ENCODE results near the gene RCE1.
"Not testable (repeated sequence)": the region's sequence is repeated elsewhere in the genome, so short reads cannot be mapped to it uniquely, and the experiment has no call there.

Gene RCE1

DNA sequence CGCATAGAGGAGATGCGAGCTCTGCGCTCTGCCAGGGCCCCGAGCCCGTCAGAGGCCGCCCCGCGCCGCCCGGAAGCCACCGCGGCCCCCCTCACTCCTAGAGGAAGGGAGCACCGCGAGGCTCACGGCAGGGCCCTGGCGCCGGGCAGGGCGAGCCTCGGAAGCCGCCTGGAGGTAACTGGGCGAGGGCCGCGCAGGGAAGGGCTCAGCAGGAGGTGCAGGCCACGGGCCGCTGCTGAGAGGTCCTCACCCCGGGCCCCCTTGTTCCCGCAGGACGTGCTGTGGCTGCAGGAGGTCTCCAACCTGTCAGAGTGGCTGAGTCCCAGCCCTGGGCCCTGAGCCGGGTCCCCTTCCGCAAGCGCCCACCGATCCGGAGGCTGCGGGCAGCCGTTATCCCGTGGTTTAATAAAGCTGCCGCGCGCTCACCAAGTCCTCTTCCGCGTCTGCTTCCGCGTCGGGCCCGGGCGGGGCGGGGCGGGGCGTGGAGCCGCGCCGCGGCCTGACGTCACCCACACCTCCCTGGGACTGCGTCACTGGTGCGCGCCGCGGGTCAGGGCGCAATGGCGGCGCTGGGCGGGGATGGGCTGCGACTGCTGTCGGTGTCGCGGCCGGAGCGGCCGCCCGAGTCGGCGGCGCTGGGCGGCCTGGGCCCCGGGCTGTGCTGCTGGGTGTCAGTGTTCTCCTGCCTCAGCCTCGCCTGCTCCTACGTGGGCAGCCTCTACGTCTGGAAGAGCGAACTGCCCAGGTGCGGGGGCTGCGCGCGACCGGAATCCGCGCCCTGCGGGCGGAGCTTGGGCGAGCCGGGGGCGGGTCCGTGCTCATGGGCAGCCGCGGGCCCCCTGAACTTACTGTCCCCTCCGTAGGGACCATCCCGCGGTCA, at the start of gene RCE1:
Gene RCE1, plus strand, starts transcription at position 546 of the 880 bp plus-strand sequence. Its CDS starts 15 bp downstream, at position 561.
- DNase-seq = peak; percentile 81

GRCh38 chr11:66799815-66800214, 43.4 kb upstream of the RCE1 start:
- not testable (repeated sequence) for DNase-seq

GRCh38 chr11:66800720-66801428, 42.4 kb upstream of the RCE1 start:
- no peak for DNase-seq

DNA sequence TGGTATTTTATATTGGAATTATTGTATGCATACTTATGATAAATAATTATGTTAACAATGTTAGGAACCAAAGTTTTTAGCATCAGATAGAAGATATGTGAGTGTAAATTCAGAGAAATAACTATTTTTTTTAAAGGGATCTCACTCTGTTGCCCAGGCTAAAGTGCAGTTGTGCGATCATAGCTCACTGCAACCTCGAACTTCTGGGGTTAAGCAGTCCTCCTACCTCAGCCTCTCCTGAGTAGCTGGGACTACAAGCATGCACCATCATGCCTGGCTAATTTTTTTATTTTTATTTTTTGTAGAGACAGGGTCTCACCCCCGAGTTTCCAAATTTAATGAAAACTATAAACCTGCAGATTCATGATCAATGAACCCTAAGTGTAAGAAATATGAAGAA, 33.6 kb upstream of the RCE1 start:
- DNase-seq = no peak

GRCh38 chr11:66810576-66811185, 32.6 kb upstream of the RCE1 start:
- DNase-seq = no peak

DNA sequence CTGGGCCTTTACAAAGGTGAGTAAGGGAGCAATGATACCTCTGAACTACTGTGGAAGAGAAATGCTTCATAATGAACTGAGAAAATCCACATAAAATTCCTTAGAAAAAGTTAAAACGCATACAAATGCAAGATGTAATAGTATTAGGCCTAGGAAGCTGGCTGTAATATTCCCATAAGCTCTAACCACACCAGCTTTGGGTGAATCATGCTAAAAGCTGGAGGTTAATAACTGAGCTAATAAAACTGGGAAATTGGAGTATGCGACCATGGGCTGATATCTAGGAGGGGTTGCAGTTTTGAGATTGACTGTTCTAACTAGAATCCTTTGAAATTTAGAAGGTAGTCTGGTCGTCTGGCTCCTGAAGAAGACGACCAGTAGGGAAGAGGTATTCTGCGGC, 28.6 kb upstream of the RCE1 start:
- no peak for DNase-seq

GRCh38 chr11:66815646-66816045, 27.6 kb upstream of the RCE1 start:
- DNase-seq = no peak

- no peak for DNase-seq
Measured at GRCh38 chr11:66818231-66818955, 24.8 kb upstream of the RCE1 start.

DNA sequence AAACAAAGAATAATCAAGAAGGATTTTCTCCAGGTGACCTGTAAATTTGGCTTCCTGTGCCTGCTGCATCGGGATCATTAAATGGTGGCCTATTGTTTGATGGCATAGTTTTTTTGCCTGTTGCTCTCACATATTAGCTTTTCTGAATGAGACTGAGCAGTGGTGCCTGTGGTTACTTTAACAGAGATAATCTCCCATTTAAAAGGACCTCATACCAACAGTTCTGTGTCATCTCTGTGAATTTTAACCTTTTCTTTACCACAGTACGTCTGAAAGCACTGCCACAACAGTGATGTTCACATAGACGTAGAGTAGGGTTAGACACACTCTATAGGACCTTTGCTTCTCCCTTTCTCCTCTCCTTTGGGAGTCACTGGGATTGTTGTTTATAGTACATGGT, 22.9 kb upstream of the RCE1 start:
- DNase-seq = no peak

GRCh38 chr11:66820901-66821300, 22.3 kb upstream of the RCE1 start:
- DNase-seq = no peak

DNA sequence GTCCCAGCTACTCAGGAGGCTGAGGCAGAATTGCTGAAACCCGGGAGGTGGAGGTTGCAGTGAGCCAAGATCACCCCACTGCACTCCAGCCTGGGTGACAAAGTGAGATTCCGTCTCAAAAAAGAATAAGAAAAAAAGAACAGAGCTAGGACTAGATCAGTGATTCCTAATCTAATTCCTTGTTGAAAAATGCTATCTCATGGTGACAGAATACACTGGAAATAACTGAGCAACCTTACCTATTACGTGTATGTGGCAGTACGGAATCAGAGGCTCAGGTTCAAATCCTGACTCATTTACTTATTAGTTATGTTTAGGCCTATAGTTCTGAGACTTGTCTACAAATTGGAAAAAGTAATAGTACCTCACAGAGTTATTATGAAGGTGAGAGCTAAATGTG, 19.5 kb upstream of the RCE1 start:
- no peak for DNase-seq

DNA sequence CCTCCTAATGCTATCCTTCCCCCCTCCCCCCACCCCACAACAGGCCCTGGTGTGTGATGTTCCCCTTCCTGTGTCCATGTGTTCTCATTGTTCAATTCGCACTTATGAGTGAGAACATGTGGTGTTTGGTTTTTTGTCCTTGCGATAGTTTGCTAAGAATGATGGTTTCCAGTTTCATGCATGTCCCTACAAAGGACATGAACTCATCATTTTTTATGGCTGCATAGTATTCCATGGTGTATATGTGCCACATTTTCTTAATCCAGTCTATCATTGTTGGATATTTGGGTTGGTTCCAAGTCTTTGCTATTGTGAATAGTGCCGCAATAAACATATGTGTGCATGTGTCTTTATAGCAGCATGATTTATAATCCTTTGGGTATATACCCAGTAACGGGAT, 18.7 kb upstream of the RCE1 start:
- not testable (repeated sequence) for DNase-seq

DNA sequence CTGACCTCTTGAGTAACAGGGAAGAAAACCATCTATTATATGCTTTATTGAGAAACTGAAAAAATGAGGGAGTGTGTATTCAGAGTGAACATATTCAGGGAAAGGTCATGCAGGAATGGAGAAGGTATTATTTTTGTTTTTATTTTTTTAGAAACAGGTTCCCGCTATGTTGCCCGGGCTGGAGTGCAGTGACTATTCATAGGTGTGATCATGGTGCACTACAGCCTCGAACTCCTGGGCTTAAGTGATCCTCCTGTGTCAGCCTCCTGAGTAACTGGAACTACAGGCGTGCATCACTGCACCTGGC, 8.7 kb upstream of the RCE1 start:
- DNase-seq = no peak

- DNase-seq = no peak
Measured at GRCh38 chr11:66834943-66835342, 8.3 kb upstream of the RCE1 start.

- DNase-seq = no peak
Measured at GRCh38 chr11:66835768-66836405, 7.4 kb upstream of the RCE1 start.

GRCh38 chr11:66840317-66841091, 2.7 kb upstream of the RCE1 start:
- no peak for DNase-seq

DNA sequence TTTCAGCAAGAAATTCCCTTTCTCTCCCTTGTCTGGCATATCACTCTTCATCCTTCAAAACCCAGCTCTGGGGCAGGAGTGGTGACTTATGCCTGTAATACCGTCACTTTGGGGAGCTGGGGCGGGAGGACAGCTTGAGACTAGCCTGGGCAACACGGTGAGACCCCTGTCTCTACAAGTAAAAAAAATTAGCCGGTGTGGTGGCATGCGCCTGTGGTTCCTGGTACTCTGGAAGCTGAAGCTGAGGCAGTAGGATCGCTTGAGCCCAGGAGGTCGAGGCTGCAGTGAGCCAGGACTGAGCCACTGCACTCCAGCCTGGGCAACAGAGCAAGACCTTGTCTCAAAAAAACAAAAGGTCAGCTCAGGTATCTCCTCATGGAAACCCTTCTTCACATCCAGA, 1.4 kb upstream of the RCE1 start:
- no peak for DNase-seq

- peak; percentile 26 for DNase-seq
Measured at GRCh38 chr11:66842501-66842895, 743 bp upstream of the RCE1 start.

DNA sequence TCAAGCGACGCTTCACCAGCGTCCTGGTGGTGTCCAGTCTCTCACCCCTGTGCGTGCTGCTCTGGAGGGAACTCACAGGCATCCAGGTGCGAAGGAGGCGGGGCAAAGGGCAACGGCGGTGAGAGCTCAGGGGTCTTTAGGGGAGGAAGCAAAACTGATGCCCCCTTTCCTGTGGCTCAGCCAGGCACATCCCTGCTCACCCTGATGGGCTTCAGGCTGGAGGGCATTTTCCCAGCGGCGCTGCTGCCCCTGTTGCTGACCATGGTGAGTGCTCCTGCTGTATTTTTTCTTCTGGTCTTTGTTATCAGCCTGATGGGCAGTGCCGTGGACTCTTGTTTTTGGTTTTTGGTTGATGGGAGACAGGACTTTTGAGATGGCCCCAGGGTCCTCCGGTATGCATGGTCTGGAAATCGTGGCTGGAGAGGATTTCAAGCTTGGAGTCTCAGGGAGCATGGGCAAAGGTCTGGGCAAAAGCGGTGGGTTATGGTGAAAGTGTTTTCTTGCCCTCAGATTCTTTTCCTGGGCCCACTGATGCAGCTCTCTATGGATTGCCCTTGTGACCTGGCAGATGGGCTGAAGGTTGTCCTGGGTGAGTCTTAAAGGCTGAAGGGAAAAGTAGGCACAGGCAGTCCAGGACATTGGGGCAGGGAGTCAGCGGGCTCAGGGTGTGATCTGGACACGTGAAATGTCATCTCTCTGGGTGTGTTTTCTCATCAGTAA, 695 bp downstream of the RCE1 start:
- no peak for DNase-seq

GRCh38 chr11:66844496-66845142, 1.4 kb downstream of the RCE1 start:
- no peak for DNase-seq

Measured in DMS79 treated with DMSO at 0.1 percent for 48 hours (cell line).